Astrocyte of the cerebellum (primary cell): ENCODE measurements around the gene GPD1L.
"Not testable (repeated sequence)": the region's sequence is repeated elsewhere in the genome, so short reads cannot be mapped to it uniquely, and the experiment has no call there.

Source experiments
- DNase-seq: peaks from one replicate; pipeline ENCODE4 v3.0.0-alpha.2; 2011; ENCODE audit warnings: low read depth
- H3K4me3 ChIP-seq: 2 replicates; pipeline ENCODE4 v1.5.1; 2011; ENCODE audit warnings: mild to moderate bottlenecking, low read depth, low read length, moderate library complexity
- CTCF ChIP-seq: IDR thresholded peaks from 2 replicates; pipeline ENCODE4 v1.5.1; 2012; ENCODE audit warnings: low read length, low read depth, moderate library complexity, mild to moderate bottlenecking; ENCODE audit errors: missing control alignments
- in situ Hi-C: cut with HindIII; loops from 2 replicates; pipeline ENCODE4 v1.10.0; 2017; ENCODE audit warnings: low sequenced_read_pairs

The GPD1L gene

GRCh38 chr3:32104492-32104891 is 1.9 kb upstream of the GPD1L start:
- no peak overlapping the region for H3K4me3 ChIP-seq
- in situ Hi-C loops: loop anchor here (10.0 kb wide), 2 partner anchors 60 to 90 kb away; no protein-coding TSS in a partner anchor
- no peak for DNase-seq
- no peak for TF ChIP-seq CTCF

- peak overlapping the region; percentile 63 for H3K4me3 ChIP-seq
- no peak for DNase-seq
- no peak for TF ChIP-seq CTCF
- in situ Hi-C loops: loop anchor here (10.0 kb wide), 2 partner anchors 59 to 91 kb away; no protein-coding TSS in a partner anchor
These were observed 909 bp upstream of the GPD1L start for GRCh38 chr3:32105291-32106131.

GRCh38 chr3:32106929-32107362 is 526 bp downstream of the GPD1L start:
- TF ChIP-seq CTCF: no peak
- in situ Hi-C loops: loop anchor here (10.0 kb wide), 2 partner anchors 58 to 92 kb away; no protein-coding TSS in a partner anchor
- DNase-seq: no peak
- peak overlapping the region; percentile 63 for H3K4me3 ChIP-seq

- H3K4me3 ChIP-seq, DNase-seq: not testable (repeated sequence)
- in situ Hi-C loops: loop anchor here (10.0 kb wide), 2 partner anchors 57 to 93 kb away; no protein-coding TSS in a partner anchor
These were observed 1.8 kb downstream of the GPD1L start for GRCh38 chr3:32108224-32108623.

- no peak overlapping the region for H3K4me3 ChIP-seq
- in situ Hi-C loops: loop anchor here (10.0 kb wide), 2 partner anchors 56 to 94 kb away; no protein-coding TSS in a partner anchor
- peak; percentile 80 for DNase-seq
- no peak for TF ChIP-seq CTCF
These were observed 2.8 kb downstream of the GPD1L start for GRCh38 chr3:32109256-32109655.

GRCh38 chr3:32110233-32110760 is 3.9 kb downstream of the GPD1L start:
- TF ChIP-seq CTCF: no peak

GRCh38 chr3:32111560-32111959 is 5.1 kb downstream of the GPD1L start:
- no peak for DNase-seq
- no peak for TF ChIP-seq CTCF
- H3K4me3 ChIP-seq: no peak overlapping the region
- in situ Hi-C loops: no loop called here

More at GRCh38 chr3:32110233-32110760, 3.9 kb downstream of the GPD1L start:
- DNase-seq: no peak
- in situ Hi-C loops: no loop called here
- H3K4me3 ChIP-seq: no peak overlapping the region
